OCI-LY7 (cell line): ENCODE measurements around the gene CACNA1B. TPM values are rescaled to one million over a fixed set of nuclear protein-coding genes. Genes with fewer than 3 reads are reported as not detected.
"Not testable (repeated sequence)": the region's sequence is repeated elsewhere in the genome, so short reads cannot be mapped to it uniquely, and the experiment has no call there.

Experiments used
- BruUV-seq: library from RNA; stranded (reverse); fragments of 400-500 nt; replicated peaks from 2 replicates; lab custom pipeline; 2021; lab: Mats Ljungman, UMichigan
- CTCF ChIA-PET: fragments of 300-600 bp; sonication (Branson Sonifier 250); formaldehyde crosslinking; loops from one replicate; lab custom pipeline; 2022; ENCODE audit warnings: antibody characterized with exemption; ENCODE audit not compliant: unreplicated experiment; lab: Charles Lee
- POLR2A ChIA-PET: fragments of 300-600 bp; sonication (Branson Sonifier 250); formaldehyde crosslinking; loops from one replicate; lab custom pipeline; 2022; ENCODE audit warnings: antibody characterized with exemption; lab: Charles Lee
- DNase-seq: peaks from one replicate; pipeline ENCODE4 v3.0.0-alpha.2; 2015; ENCODE audit warnings: low spot score
- H2AFZ ChIP-seq: fragments of 200-600 bp; sonication (generic), shearing (Covaris generic); 2 replicates; pipeline ENCODE4 v1.6.1; 2014; ENCODE audit warnings: mild to moderate bottlenecking, antibody characterized with exemption, low read length, moderate library complexity
- H3K27ac ChIP-seq: fragments of 200-600 bp; sonication (generic); 2 replicates; pipeline ENCODE4 v1.5.1; 2014; ENCODE audit warnings: mixed run types, low read depth, mild to moderate bottlenecking, moderate library complexity, low read length, inconsistent platforms; ENCODE audit not compliant: poor library complexity, severe bottlenecking
- H3K36me3 ChIP-seq: fragments of 200-600 bp; sonication (generic); 2 replicates; pipeline ENCODE4 v1.6.1; 2014; ENCODE audit warnings: mild to moderate bottlenecking, antibody characterized with exemption, low read length, moderate library complexity, mixed read lengths; ENCODE audit not compliant: insufficient read depth
- H3K4me1 ChIP-seq: fragments of 200-600 bp; sonication (generic); 2 replicates; pipeline ENCODE4 v1.5.1; 2014; ENCODE audit warnings: mild to moderate bottlenecking, low read length; ENCODE audit not compliant: insufficient read depth, poor library complexity, severe bottlenecking
- H3K4me2 ChIP-seq: fragments of 200-600 bp; sonication (generic); 2 replicates; pipeline ENCODE4 v1.6.1; 2014; ENCODE audit warnings: mild to moderate bottlenecking, low read length
- H3K4me3 ChIP-seq: fragments of 200-600 bp; sonication (generic); 2 replicates; pipeline ENCODE4 v1.5.1; 2014; ENCODE audit warnings: mild to moderate bottlenecking, low read depth, low read length; ENCODE audit not compliant: poor library complexity, severe bottlenecking
- H3K79me2 ChIP-seq: fragments of 200-600 bp; sonication (generic); 2 replicates; pipeline ENCODE4 v1.6.1; 2016; ENCODE audit warnings: low read depth, mild to moderate bottlenecking, low read length, moderate library complexity, mixed read lengths; ENCODE audit not compliant: insufficient read depth
- H3K9me2 ChIP-seq: fragments of 200-600 bp; sonication (generic); 2 replicates; pipeline ENCODE4 v1.6.1; 2016; ENCODE audit warnings: mild to moderate bottlenecking, low read length, mixed read lengths; ENCODE audit not compliant: insufficient read depth
- H3K9me3 ChIP-seq: fragments of 200-600 bp; sonication (generic); 2 replicates; pipeline ENCODE4 v1.6.1; 2014; ENCODE audit warnings: mild to moderate bottlenecking, mixed run types, low read length, mixed read lengths
- H4K20me1 ChIP-seq: fragments of 200-600 bp; sonication (generic); 2 replicates; pipeline ENCODE4 v1.6.1; 2014; ENCODE audit warnings: mild to moderate bottlenecking, antibody characterized with exemption, low read length, moderate library complexity, mixed read lengths; ENCODE audit not compliant: insufficient read depth
- EZH2phosphoT487 ChIP-seq: fragments of 200-600 bp; sonication (generic); IDR thresholded peaks from 2 replicates; pipeline ENCODE4 v1.6.1; 2018; ENCODE audit warnings: low read depth, borderline replicate concordance, mild to moderate bottlenecking, mixed run types, antibody characterized with exemption, low read length, moderate library complexity, mixed read lengths
- intact Hi-C: fragments of 100-400 bp; cut with micrococcal nuclease; formaldehyde crosslinking; loops from one replicate; pipeline ENCODE4 v1.10.0; 2022; ENCODE audit not compliant: unreplicated experiment
- total RNA-seq, 2 experiments: library from RNA; depleted of rRNA in 1 of 2; stranded (reverse); fragments of >200 nt in 1 of 2; shearing (Covaris generic) in 1 of 2; gene quantifications; 2 replicates each; pipeline ENCODE4 v1.2.3, GENCODE V29; 2014 to 2022
- TF ChIP-seq, protein P1 (sequence below): fragments of 200-600 bp; sonication (generic); conservative IDR thresholded peaks from 2 replicates; pipeline ENCODE4 v1.5.1; 2014; ENCODE audit warnings: mild to moderate bottlenecking, antibody characterized with exemption, low read length, moderate library complexity, mixed read lengths

Gene CACNA1B
- total RNA-seq, 2 experiments from 2014 or later, result not detected

DNA sequence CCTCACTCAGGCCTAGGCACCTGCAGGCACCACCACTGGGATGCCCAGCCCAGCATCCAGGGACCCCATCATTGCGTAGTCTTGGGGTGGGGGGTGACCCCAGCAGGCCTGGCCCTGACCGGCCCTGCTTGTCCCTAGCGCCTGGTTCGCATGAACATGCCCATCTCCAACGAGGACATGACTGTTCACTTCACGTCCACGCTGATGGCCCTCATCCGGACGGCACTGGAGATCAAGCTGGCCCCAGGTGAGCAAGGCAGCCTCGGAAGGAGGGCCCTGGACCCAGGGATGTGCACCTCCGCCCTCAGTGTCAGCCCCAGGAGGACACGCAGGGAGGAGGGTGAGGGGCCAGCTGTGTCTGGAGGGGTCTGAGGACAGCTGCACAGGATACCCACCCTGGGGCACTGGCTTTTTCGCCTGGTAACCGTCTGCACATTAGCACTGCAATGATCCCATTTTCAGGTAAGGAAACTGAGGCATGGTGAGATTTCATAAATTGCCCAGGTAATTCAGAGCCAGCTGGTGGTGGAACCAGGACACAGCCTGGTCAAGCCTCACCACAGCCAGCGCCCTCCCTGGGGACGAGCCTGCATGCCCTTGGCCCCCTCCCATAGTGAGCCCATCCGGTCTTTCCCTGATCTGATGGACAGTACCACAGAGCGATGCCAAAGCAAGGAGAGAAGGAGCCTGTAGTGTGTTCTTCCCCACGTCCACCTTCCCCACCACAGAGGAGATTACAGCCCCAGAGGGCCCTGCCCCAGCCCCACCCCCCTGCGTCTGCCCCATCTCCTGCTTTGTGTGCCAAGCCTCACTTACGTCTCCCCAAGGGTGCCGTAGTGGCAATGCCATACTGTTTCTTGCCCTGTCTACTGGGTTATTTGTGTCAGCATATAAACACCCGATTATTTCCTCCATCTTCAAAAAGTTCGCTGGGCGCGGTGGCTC is 228.3 kb downstream of the CACNA1B start:
- BruUV-seq, result no TSS peak
- H3K4me2 ChIP-seq, result no peak overlapping the region
- CTCF ChIA-PET, result no interaction called here

DNA sequence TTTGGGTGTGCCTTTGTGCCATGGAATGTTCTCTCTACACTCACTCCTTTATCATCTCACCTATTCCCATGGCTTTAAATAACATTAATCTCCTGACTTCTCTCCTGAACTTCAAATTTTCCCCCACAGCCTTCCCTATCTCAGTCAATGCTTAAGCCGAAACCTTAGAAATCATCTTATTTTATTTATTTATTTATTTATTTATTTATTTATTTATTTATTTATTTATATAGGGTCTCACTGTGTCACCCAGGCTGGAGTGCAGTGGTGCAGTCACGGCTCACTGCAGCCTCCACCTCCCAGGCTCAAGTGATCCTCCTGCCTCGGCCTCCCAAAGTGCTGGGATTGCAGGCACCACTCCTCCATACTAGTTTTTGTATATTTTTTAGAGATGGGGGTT is 229.5 kb downstream of the CACNA1B start:
- DNase-seq, H2AFZ ChIP-seq, H3K9me3 ChIP-seq, intact Hi-C loops, H4K20me1 ChIP-seq, CTCF ChIA-PET, H3K4me2 ChIP-seq, BruUV-seq, H3K9me2 ChIP-seq, H3K4me3 ChIP-seq, H3K27ac ChIP-seq, H3K4me1 ChIP-seq, POLR2A ChIA-PET, H3K36me3 ChIP-seq, H3K79me2 ChIP-seq: not testable (repeated sequence)

More for the DNA sequence above, 228.3 kb downstream of the CACNA1B start:
- H3K36me3 ChIP-seq, result no peaks in the 10 kb centered on the region
- H3K4me1 ChIP-seq, result no peaks in the 10 kb centered on the region
- TF ChIP-seq, protein P1, sequence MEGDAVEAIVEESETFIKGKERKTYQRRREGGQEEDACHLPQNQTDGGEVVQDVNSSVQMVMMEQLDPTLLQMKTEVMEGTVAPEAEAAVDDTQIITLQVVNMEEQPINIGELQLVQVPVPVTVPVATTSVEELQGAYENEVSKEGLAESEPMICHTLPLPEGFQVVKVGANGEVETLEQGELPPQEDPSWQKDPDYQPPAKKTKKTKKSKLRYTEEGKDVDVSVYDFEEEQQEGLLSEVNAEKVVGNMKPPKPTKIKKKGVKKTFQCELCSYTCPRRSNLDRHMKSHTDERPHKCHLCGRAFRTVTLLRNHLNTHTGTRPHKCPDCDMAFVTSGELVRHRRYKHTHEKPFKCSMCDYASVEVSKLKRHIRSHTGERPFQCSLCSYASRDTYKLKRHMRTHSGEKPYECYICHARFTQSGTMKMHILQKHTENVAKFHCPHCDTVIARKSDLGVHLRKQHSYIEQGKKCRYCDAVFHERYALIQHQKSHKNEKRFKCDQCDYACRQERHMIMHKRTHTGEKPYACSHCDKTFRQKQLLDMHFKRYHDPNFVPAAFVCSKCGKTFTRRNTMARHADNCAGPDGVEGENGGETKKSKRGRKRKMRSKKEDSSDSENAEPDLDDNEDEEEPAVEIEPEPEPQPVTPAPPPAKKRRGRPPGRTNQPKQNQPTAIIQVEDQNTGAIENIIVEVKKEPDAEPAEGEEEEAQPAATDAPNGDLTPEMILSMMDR, result no peak
- no peak for TF ChIP-seq EZH2phosphoT487
- no peak overlapping the region for H3K27ac ChIP-seq
- no peaks in the 10 kb centered on the region for H3K9me3 ChIP-seq
- no peak overlapping the region for H3K4me3 ChIP-seq
- no peak overlapping the region for H2AFZ ChIP-seq
- H4K20me1 ChIP-seq, result no peaks in the 10 kb centered on the region
- H3K9me2 ChIP-seq, result no peaks in the 10 kb centered on the region
- intact Hi-C loops, result no loop called here
- POLR2A ChIA-PET, result interaction anchor here (0.6 kb wide), 1 partner anchor 168 kb away, joined by 3 read pairs; no protein-coding TSS in a partner anchor
- no peaks in the 10 kb centered on the region for H3K79me2 ChIP-seq
- DNase-seq, result no peak

DNA sequence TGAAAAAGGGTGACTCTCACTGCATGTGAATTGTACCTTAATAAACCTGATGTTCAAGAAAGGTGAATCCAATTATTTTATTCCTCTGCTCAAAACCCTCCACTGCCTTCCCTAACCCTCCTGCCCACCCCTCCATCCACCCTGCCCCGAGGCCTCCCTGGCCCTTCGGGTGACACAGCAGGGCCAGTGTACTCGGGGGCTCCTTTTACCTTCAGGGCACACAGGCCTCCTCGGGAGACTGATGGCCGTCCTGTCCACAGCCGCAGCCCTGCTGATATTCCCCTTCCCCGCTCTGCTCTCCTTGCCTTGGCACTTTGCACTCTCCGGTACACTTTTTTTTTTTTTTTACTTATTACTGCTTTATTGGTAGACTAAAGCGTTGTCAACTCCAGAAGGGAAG is 234.0 kb downstream of the CACNA1B start:
- no peaks in the 10 kb centered on the region for H3K4me1 ChIP-seq
- no peak overlapping the region for H2AFZ ChIP-seq
- TF ChIP-seq, protein P1, result no peak
- no peak for TF ChIP-seq EZH2phosphoT487
- no peaks in the 10 kb centered on the region for H3K36me3 ChIP-seq
- BruUV-seq, result no TSS peak
- DNase-seq, result no peak
- no peaks in the 10 kb centered on the region for H3K79me2 ChIP-seq
- ChIA-PET POLR2A (no interaction called here), CTCF (no interaction called here)
- no peak overlapping the region for H3K27ac ChIP-seq
- H3K4me3 ChIP-seq, result no peak overlapping the region
- intact Hi-C loops, result no loop called here
- H3K4me2 ChIP-seq, result no peak overlapping the region
- no peaks in the 10 kb centered on the region for H4K20me1 ChIP-seq
- no peaks in the 10 kb centered on the region for H3K9me2 ChIP-seq
- H3K9me3 ChIP-seq, result no peaks in the 10 kb centered on the region
